Adrenal gland (tissue), 5 donors: ENCODE measurements around the gene IFNAR1.

ENCODE experiments used
- POLR2A ChIP-seq, 2 donors: fragments of 450-650 bp; IDR thresholded peaks; one replicate each; pipeline ENCODE4 v1.6.1; 2017; ENCODE audit warnings: antibody characterized with exemption in 2 of 2, mild to moderate bottlenecking in 2 of 2, moderate library complexity in 1 of 2
- TF ChIP-seq, protein P1 (sequence below), 6 experiments: fragments of 450-650 bp in 4 of 6; fragments of 200-600 bp in 2 of 6; sonication (generic) in 1 of 6; IDR thresholded peaks; 1 replicate in 5 of 6; 2 replicates in 1 of 6; pipeline versions ENCODE4 v1.5.1 to v1.8.0; 2016 to 2021; ENCODE audit warnings: antibody characterized with exemption in 6 of 6, mild to moderate bottlenecking in 2 of 6, moderate library complexity in 1 of 6
- donor health status: DM: no; HTN: no; CAD: no.

DNA sequence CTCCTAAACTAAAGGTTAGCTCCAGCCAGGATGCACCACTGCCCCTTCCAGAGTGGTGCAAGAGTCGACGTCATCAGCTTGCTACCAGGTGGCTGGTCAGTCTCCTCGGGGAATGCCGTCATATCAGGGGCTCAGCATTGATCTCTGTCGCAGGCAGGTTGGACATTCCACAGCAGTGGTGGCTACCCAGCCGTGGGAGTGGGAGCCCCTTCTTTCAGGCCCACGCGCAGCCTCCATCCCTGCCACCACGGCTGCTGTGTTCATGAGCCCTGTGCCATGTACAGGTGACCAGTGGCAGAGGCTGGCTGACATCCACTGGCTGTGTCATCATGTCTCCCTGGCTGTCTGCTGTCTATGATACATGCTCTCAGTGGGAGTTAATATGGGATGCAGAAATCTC is 33.1 kb upstream of the IFNAR1 start:
- no peak for TF ChIP-seq POLR2A (IDR thresholded peaks at IDR 0.05)
- TF ChIP-seq, protein P1, sequence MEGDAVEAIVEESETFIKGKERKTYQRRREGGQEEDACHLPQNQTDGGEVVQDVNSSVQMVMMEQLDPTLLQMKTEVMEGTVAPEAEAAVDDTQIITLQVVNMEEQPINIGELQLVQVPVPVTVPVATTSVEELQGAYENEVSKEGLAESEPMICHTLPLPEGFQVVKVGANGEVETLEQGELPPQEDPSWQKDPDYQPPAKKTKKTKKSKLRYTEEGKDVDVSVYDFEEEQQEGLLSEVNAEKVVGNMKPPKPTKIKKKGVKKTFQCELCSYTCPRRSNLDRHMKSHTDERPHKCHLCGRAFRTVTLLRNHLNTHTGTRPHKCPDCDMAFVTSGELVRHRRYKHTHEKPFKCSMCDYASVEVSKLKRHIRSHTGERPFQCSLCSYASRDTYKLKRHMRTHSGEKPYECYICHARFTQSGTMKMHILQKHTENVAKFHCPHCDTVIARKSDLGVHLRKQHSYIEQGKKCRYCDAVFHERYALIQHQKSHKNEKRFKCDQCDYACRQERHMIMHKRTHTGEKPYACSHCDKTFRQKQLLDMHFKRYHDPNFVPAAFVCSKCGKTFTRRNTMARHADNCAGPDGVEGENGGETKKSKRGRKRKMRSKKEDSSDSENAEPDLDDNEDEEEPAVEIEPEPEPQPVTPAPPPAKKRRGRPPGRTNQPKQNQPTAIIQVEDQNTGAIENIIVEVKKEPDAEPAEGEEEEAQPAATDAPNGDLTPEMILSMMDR (IDR thresholded peaks at IDR 0.05) = no peak
